Measurements from ENCODE around the gene WDR90. TPM values are rescaled to one million over a fixed set of nuclear protein-coding genes. Genes with fewer than 3 reads are reported as not detected.

WDR90 gene
- total RNA-seq, 1 donor from 2014 or later = 25.2 TPM

GRCh38 chr16:704047-704446 lies 54.9 kb downstream of the WDR90 start:
- Mint-ChIP-seq H3K9me3 (ENCODE audit: unreplicated experiment) (no peaks in the 10 kb centered on the region), H3K36me3 (ENCODE audit: low read depth, unreplicated experiment) (no peaks in the 10 kb centered on the region), H3K27me3 (ENCODE audit: unreplicated experiment) (peaks cover 27% of the 10 kb centered on the region), H3K4me3 (ENCODE audit: unreplicated experiment) (no peak overlapping the region), H3K27ac (ENCODE audit: unreplicated experiment) (no peak overlapping the region), H3K4me1 (ENCODE audit: unreplicated experiment) (no peaks in the 10 kb centered on the region)
- DNase-seq (ENCODE audit: low spot score) = no peak
- no peak for TF ChIP-seq CTCF (IDR thresholded peaks at IDR 0.05; ENCODE audit: unreplicated experiment)

GRCh38 chr16:704552-705380 lies 55.6 kb downstream of the WDR90 start:
- no peak for DNase-seq (ENCODE audit: low spot score)
- H3K27me3 Mint-ChIP-seq (ENCODE audit: unreplicated experiment) = peaks cover 28% of the 10 kb centered on the region
- no peaks in the 10 kb centered on the region for H3K4me1 Mint-ChIP-seq (ENCODE audit: unreplicated experiment)
- H3K27ac Mint-ChIP-seq (ENCODE audit: unreplicated experiment) = no peak overlapping the region
- no peak for TF ChIP-seq CTCF (IDR thresholded peaks at IDR 0.05; ENCODE audit: unreplicated experiment)
- H3K9me3 Mint-ChIP-seq (ENCODE audit: unreplicated experiment) = no peaks in the 10 kb centered on the region
- no peaks in the 10 kb centered on the region for H3K36me3 Mint-ChIP-seq (ENCODE audit: low read depth, unreplicated experiment)
- no peak overlapping the region for H3K4me3 Mint-ChIP-seq (ENCODE audit: unreplicated experiment)

- TF ChIP-seq CTCF (IDR thresholded peaks at IDR 0.05; ENCODE audit: unreplicated experiment) = no peak
- no peaks in the 10 kb centered on the region for H3K9me3 Mint-ChIP-seq (ENCODE audit: unreplicated experiment)
- no peak for DNase-seq (ENCODE audit: low spot score)
- peaks cover 30% of the 10 kb centered on the region for H3K27me3 Mint-ChIP-seq (ENCODE audit: unreplicated experiment)
- no peaks in the 10 kb centered on the region for H3K4me1 Mint-ChIP-seq (ENCODE audit: unreplicated experiment)
- H3K36me3 Mint-ChIP-seq (ENCODE audit: low read depth, unreplicated experiment) = no peaks in the 10 kb centered on the region
- H3K4me3 Mint-ChIP-seq (ENCODE audit: unreplicated experiment) = no peak within 1 kb of the TSS
- no peak within 1 kb of the TSS for H3K27ac Mint-ChIP-seq (ENCODE audit: unreplicated experiment)
Measured at GRCh38 chr16:705431-706188, 56.4 kb downstream of the WDR90 start, which contains the start of gene FBXL16. Gene FBXL16 (minus strand): TSS chr16:705801. CDS start chr16:697405, 8,396 bp downstream.

GRCh38 chr16:706189-707061 lies 57.3 kb downstream of the WDR90 start:
- no peaks in the 10 kb centered on the region for H3K4me1 Mint-ChIP-seq (ENCODE audit: unreplicated experiment)
- no peaks in the 10 kb centered on the region for H3K9me3 Mint-ChIP-seq (ENCODE audit: unreplicated experiment)
- peaks cover 28% of the 10 kb centered on the region for H3K27me3 Mint-ChIP-seq (ENCODE audit: unreplicated experiment)
- no peak overlapping the region for H3K27ac Mint-ChIP-seq (ENCODE audit: unreplicated experiment)
- H3K36me3 Mint-ChIP-seq (ENCODE audit: low read depth, unreplicated experiment) = no peaks in the 10 kb centered on the region
- TF ChIP-seq CTCF (IDR thresholded peaks at IDR 0.05; ENCODE audit: unreplicated experiment) = no peak
- DNase-seq (ENCODE audit: low spot score) = no peak
- no peak overlapping the region for H3K4me3 Mint-ChIP-seq (ENCODE audit: unreplicated experiment)
